AG04450 (cell line): Measurements from ENCODE around the gene FAXC. TPM values are rescaled to one million over a fixed set of nuclear protein-coding genes. Genes with fewer than 3 reads are reported as not detected.

Source experiments
- CTCF ChIA-PET: fragments of 300-600, 350-600 bp; formaldehyde crosslinking; extraction: SDS; loops from one replicate; lab custom pipeline; 2022; ENCODE audit warnings: antibody characterized with exemption, inconsistent platforms; lab: Charles Lee
- POLR2A ChIA-PET: fragments of 350-600 bp; formaldehyde crosslinking; extraction: SDS; loops from one replicate; lab custom pipeline; 2021; ENCODE audit warnings: antibody characterized with exemption, inconsistent platforms; lab: Yijun Ruan, JAX
- DNase-seq: peaks from one replicate; pipeline ENCODE4 v3.0.0-alpha.2; 2011; ENCODE audit warnings: low read depth, low spot score
- H3K27ac ChIP-seq: one replicate; pipeline ENCODE4 v1.5.1; 2012; ENCODE audit warnings: low read depth, low read length, control low read depth
- H3K27me3 ChIP-seq: one replicate; pipeline ENCODE4 v1.6.0; 2012; ENCODE audit warnings: low read length; ENCODE audit not compliant: control insufficient read depth, insufficient read depth
- H3K4me3 ChIP-seq: 2 replicates; pipeline ENCODE4 v1.5.1; 2011; ENCODE audit warnings: mild to moderate bottlenecking, low read depth, low read length, control low read depth
- H3K9me3 ChIP-seq: 2 replicates; pipeline ENCODE4 v1.5.1; 2012; ENCODE audit warnings: low read length; ENCODE audit not compliant: control insufficient read depth, insufficient read depth
- CTCF ChIP-seq: IDR thresholded peaks from 2 replicates; pipeline ENCODE4 v1.5.1; 2011; ENCODE audit warnings: low read depth, low read length, control low read depth, inconsistent platforms
- polyA plus RNA-seq: library from polyadenylated mRNA; depleted of rRNA; stranded (reverse); fragments of >200 nt; gene quantifications from 2 replicates; pipeline ENCODE4 v1.2.3, GENCODE V29; 2011

FAXC gene
- polyA plus RNA-seq, 1 experiment, result 8.4 TPM

- Histone ChIP-seq H3K9me3 (no peaks in the 10 kb centered on the region), H3K27me3 (peaks cover 2% of the 10 kb centered on the region), H3K27ac (no peak overlapping the region), H3K4me3 (no peak overlapping the region)
- no peak for DNase-seq
- POLR2A ChIA-PET, result no interaction called here
- no peak for TF ChIP-seq CTCF
- CTCF ChIA-PET, result interaction anchor here (3.4 kb wide), 1 partner anchor 33 kb away, joined by 13 read pairs; no protein-coding TSS in a partner anchor
Measured at GRCh38 chr6:99364026-99364425, 14.6 kb upstream of the FAXC start.

- no peak for DNase-seq
- no peak for TF ChIP-seq CTCF
- POLR2A ChIA-PET, result no interaction called here
- H3K27me3 ChIP-seq, result peaks cover 2% of the 10 kb centered on the region
- CTCF ChIA-PET, result no interaction called here
- H3K27ac ChIP-seq, result no peak overlapping the region
- no peaks in the 10 kb centered on the region for H3K9me3 ChIP-seq
- no peak overlapping the region for H3K4me3 ChIP-seq
Measured at GRCh38 chr6:99362678-99363268, 13.3 kb upstream of the FAXC start.

- Histone ChIP-seq H3K4me3 (no peak overlapping the region), H3K27ac (no peak overlapping the region), H3K27me3 (peaks cover 8% of the 10 kb centered on the region), H3K9me3 (no peaks in the 10 kb centered on the region)
- ChIA-PET POLR2A (no interaction called here), CTCF (no interaction called here)
- DNase-seq, result no peak
- TF ChIP-seq CTCF, result no peak
Measured at GRCh38 chr6:99359800-99360199, 10.3 kb upstream of the FAXC start.

- peaks cover 7% of the 10 kb centered on the region for H3K27me3 ChIP-seq
- no peak overlapping the region for H3K27ac ChIP-seq
- H3K9me3 ChIP-seq, result no peaks in the 10 kb centered on the region
- CTCF ChIA-PET, result interaction anchor here (1.2 to 1.3 kb wide), 2 partner anchors 25 to 27 kb away, joined by 3 read pairs; no protein-coding TSS in a partner anchor
- no peak for TF ChIP-seq CTCF
- POLR2A ChIA-PET, result no interaction called here
- H3K4me3 ChIP-seq, result no peak overlapping the region
- no peak for DNase-seq
Measured at GRCh38 chr6:99356641-99357040, 7.2 kb upstream of the FAXC start.

- Histone ChIP-seq H3K4me3 (no peak overlapping the region), H3K9me3 (no peaks in the 10 kb centered on the region), H3K27me3 (peaks cover 11% of the 10 kb centered on the region), H3K27ac (no peak overlapping the region)
- ChIA-PET POLR2A (no interaction called here), CTCF (interaction anchor here (1.3 kb wide), 1 partner anchor 24 kb away, joined by 4 read pairs; no protein-coding TSS in a partner anchor)
- no peak for DNase-seq
- TF ChIP-seq CTCF, result no peak
Measured at GRCh38 chr6:99354983-99355382, 5.5 kb upstream of the FAXC start.
